Pulmonary artery endothelial cell (primary cell): Measurements from ENCODE around the gene USP47. TPM values are rescaled to one million over a fixed set of nuclear protein-coding genes. Genes with fewer than 3 reads are reported as not detected.

Source experiments
- DNase-seq: peaks from one replicate; pipeline ENCODE4 v3.0.0-alpha.2; 2011; ENCODE audit warnings: low read depth, low spot score
- total RNA-seq: library from RNA; depleted of rRNA; stranded (reverse); fragments of >200 nt; gene quantifications from 2 replicates; pipeline ENCODE4 v1.2.3, GENCODE V29; 2014

USP47 gene
- total RNA-seq: 61.9 and 73.3 TPM in 2 replicates

- DNase-seq: no peak
Observed at GRCh38 chr11:11841723-11842420, at the start of gene USP47. Gene USP47, plus strand, starts transcription at chr11:11841972. Its CDS starts 214 bp downstream, at chr11:11842186.

GRCh38 chr11:11793073-11793472, 48.7 kb upstream of the USP47 start:
- DNase-seq: no peak

- peak; percentile 26 for DNase-seq
Observed at GRCh38 chr11:11798586-11799438, 43.0 kb upstream of the USP47 start.

GRCh38 chr11:11805228-11805627, 36.5 kb upstream of the USP47 start:
- no peak for DNase-seq

GRCh38 chr11:11806074-11806473, 35.7 kb upstream of the USP47 start:
- no peak for DNase-seq

- no peak for DNase-seq
Observed at GRCh38 chr11:11806586-11806985, 35.2 kb upstream of the USP47 start.

- DNase-seq: no peak
Observed at GRCh38 chr11:11807811-11808782, 33.7 kb upstream of the USP47 start.

- DNase-seq: no peak
Observed at GRCh38 chr11:11808992-11809615, 32.7 kb upstream of the USP47 start.

- DNase-seq: no peak
Observed at GRCh38 chr11:11810764-11811726, 30.7 kb upstream of the USP47 start.

GRCh38 chr11:11813288-11813962, 28.3 kb upstream of the USP47 start:
- DNase-seq: no peak

GRCh38 chr11:11814614-11815452, 26.9 kb upstream of the USP47 start:
- no peak for DNase-seq

GRCh38 chr11:11816511-11817314, 25.1 kb upstream of the USP47 start:
- DNase-seq: no peak

- DNase-seq: no peak
Observed at GRCh38 chr11:11817957-11818356, 23.8 kb upstream of the USP47 start.

GRCh38 chr11:11818529-11819121, 23.1 kb upstream of the USP47 start:
- no peak for DNase-seq

GRCh38 chr11:11821899-11822298, 19.9 kb upstream of the USP47 start:
- DNase-seq: no peak

GRCh38 chr11:11822946-11823345, 18.8 kb upstream of the USP47 start:
- DNase-seq: no peak

- no peak for DNase-seq
Observed at GRCh38 chr11:11826260-11826659, 15.5 kb upstream of the USP47 start.
